K562 (cell line): ENCODE data around the gene TTC27. TPM values are rescaled to one million over a fixed set of nuclear protein-coding genes. Genes with fewer than 3 reads are reported as not detected.

Experiments used
- ATAC-seq: fragments of 200-7000 bp; cut with Tn5 transposase; 3 replicates; pipeline ENCODE4 v1.9.1; 2020; ENCODE audit warnings: moderate library complexity
- BruUV-seq: library from RNA; stranded (reverse); fragments of 400-500 nt; replicated peaks from 2 replicates; lab custom pipeline; 2021; lab: Mats Ljungman, UMichigan
- CTCF ChIA-PET: fragments of 300-600 bp; formaldehyde crosslinking; extraction: SDS; loops from one replicate; lab custom pipeline; 2021; ENCODE audit warnings: low intra/inter-chr PET ratio; lab: Yijun Ruan, JAX
- POLR2A ChIA-PET: fragments of 300-600, 350-650 bp; sonication (Branson Sonifier 250); formaldehyde crosslinking; extraction: SDS; loops from one replicate; lab custom pipeline; 2021; ENCODE audit warnings: antibody characterized with exemption, inconsistent platforms; lab: Yijun Ruan, JAX
- DNase-seq, 4 experiments: peaks; one replicate each; pipeline versions ENCODE4 v3.0.0 to v3.0.0-alpha.2; 2011 to 2018; ENCODE audit warnings: low spot score in 3 of 4, mixed read lengths in 3 of 4; ENCODE audit errors: extremely low read depth in 1 of 4
- FAIRE-seq: peaks from 2 replicates; lab custom pipeline; 2011; peaks lifted over from hg19 to GRCh38; lab: Jason Lieb, UNC
- H2AFZ ChIP-seq: 2 replicates; pipeline ENCODE4 v1.6.0; 2011; ENCODE audit warnings: low read depth, low read length, control low read depth, inconsistent platforms
- H3K27ac ChIP-seq: fragments of 200-600 bp; 3 replicates; pipeline ENCODE4 v1.8.0; 2011; ENCODE audit warnings: low read depth, mild to moderate bottlenecking, control low read depth, inconsistent platforms, low read length, moderate library complexity, mixed read lengths; ENCODE audit errors: extremely low read depth
- H3K27me3 ChIP-seq, 2 experiments: fragments of 300-600 bp in 1 of 2; 2 replicates in 1 of 2; 3 replicates in 1 of 2; pipeline versions ENCODE4 v1.6.0 to v1.8.0; 2011; ENCODE audit warnings: inconsistent platforms in 2 of 2, low read length in 2 of 2, mild to moderate bottlenecking in 1 of 2, mixed read lengths in 1 of 2, moderate library complexity in 1 of 2; ENCODE audit not compliant: control insufficient read depth in 2 of 2, insufficient read depth in 2 of 2
- H3K36me3 ChIP-seq: fragments of 300-600 bp; 3 replicates; pipeline ENCODE4 v1.8.0; 2011; ENCODE audit warnings: mild to moderate bottlenecking, low read length, inconsistent platforms; ENCODE audit not compliant: control insufficient read depth, insufficient read depth
- H3K4me1 ChIP-seq, 2 experiments: fragments of 200-600 bp in 1 of 2; replicated peaks in 1 of 2; 2 replicates in 1 of 2; 3 replicates in 1 of 2; pipeline versions ENCODE4 v1.5.1 to v1.8.0; 2011; ENCODE audit warnings: inconsistent platforms in 2 of 2, low read length in 2 of 2, mild to moderate bottlenecking in 1 of 2, mixed read lengths in 1 of 2, moderate library complexity in 1 of 2; ENCODE audit not compliant: control insufficient read depth in 2 of 2, insufficient read depth in 2 of 2
- H3K4me2 ChIP-seq: 2 replicates; pipeline ENCODE4 v1.6.1; 2011; ENCODE audit warnings: low read length, control low read depth, inconsistent platforms, mixed read lengths; ENCODE audit not compliant: insufficient read depth
- H3K4me3 ChIP-seq: fragments of 200-600 bp; sonication (generic), shearing (Covaris generic); 2 replicates; pipeline ENCODE4 v1.5.1; 2016; ENCODE audit warnings: control low read depth, inconsistent platforms
- H3K79me2 ChIP-seq: fragments of 200-600 bp; 3 replicates; pipeline ENCODE4 v1.8.0; 2011; ENCODE audit warnings: low read length, inconsistent platforms; ENCODE audit not compliant: control insufficient read depth, insufficient read depth
- H3K9ac ChIP-seq, 2 experiments: 2 replicates each; pipeline versions ENCODE4 v1.6.0 to v1.6.1; 2011; ENCODE audit warnings: low read depth in 2 of 2, low read length in 2 of 2, control low read depth in 1 of 2, inconsistent platforms in 1 of 2, mild to moderate bottlenecking in 1 of 2, mixed read lengths in 1 of 2; ENCODE audit not compliant: insufficient read depth in 1 of 2
- H3K9me1 ChIP-seq: one replicate; pipeline ENCODE4 v1.6.0; 2011; ENCODE audit warnings: inconsistent platforms, mild to moderate bottlenecking, low read length, moderate library complexity; ENCODE audit not compliant: control insufficient read depth, insufficient read depth
- H3K9me3 ChIP-seq: replicated peaks from 2 replicates; pipeline ENCODE4 v1.5.1; 2011; ENCODE audit warnings: low read depth, low read length, inconsistent platforms; ENCODE audit not compliant: control insufficient read depth, insufficient read depth
- H4K20me1 ChIP-seq: replicated peaks from 2 replicates; pipeline ENCODE4 v1.6.1; 2011; ENCODE audit warnings: low read length, inconsistent platforms, mixed read lengths; ENCODE audit not compliant: control insufficient read depth, insufficient read depth
- BACH1 ChIP-seq: fragments of 200-800 bp; sonication (Bioruptor generic); IDR thresholded peaks from 2 replicates; pipeline ENCODE4 v1.6.1; 2016; ENCODE audit warnings: missing genetic modification characterization, missing compliant biosample characterization
- CHCHD3 ChIP-seq: fragments of 250-450 bp; sonication (Bioruptor Pico); IDR thresholded peaks from 2 replicates; pipeline ENCODE4 v2.1.2; 2022; ENCODE audit warnings: mild to moderate bottlenecking
- CREM ChIP-seq: IDR thresholded peaks from 2 replicates; pipeline ENCODE4 v1.6.1; 2014; ENCODE audit warnings: antibody characterized with exemption, low read depth
- DDX20 ChIP-seq: fragments of 450-650 bp; IDR thresholded peaks from 2 replicates; pipeline ENCODE4 v1.6.1; 2016; ENCODE audit warnings: missing genetic modification characterization, low read depth, mild to moderate bottlenecking, missing compliant biosample characterization, moderate library complexity
- FOXA3 ChIP-seq, 2 experiments: fragments of 450-650 bp in 1 of 2; sonication (generic) in 1 of 2; formaldehyde crosslinking; IDR thresholded peaks in 1 of 2; conservative IDR thresholded peaks in 1 of 2; 2 replicates each; pipeline versions ENCODE4 v1.4.0 to v1.8.0; 2020 to 2022; ENCODE audit warnings: mild to moderate bottlenecking in 2 of 2, missing genetic modification reagents in 1 of 2
- FOXP1 ChIP-seq: sonication (generic); formaldehyde crosslinking; IDR thresholded peaks from 2 replicates; pipeline ENCODE4 v1.8.0; 2022; ENCODE audit warnings: mild to moderate bottlenecking, missing genetic modification reagents
- GTF2E2 ChIP-seq: fragments of 200-800 bp; sonication (Bioruptor generic); IDR thresholded peaks from 2 replicates; pipeline ENCODE4 v1.6.1; 2016; ENCODE audit warnings: missing genetic modification characterization, missing compliant biosample characterization
- HMG20B ChIP-seq: fragments of 250-450 bp; sonication (Bioruptor Pico); IDR thresholded peaks from 2 replicates; pipeline ENCODE4 v1.5.0; 2021; ENCODE audit warnings: mild to moderate bottlenecking
- LEF1 ChIP-seq: fragments of 450-650 bp; IDR thresholded peaks from 2 replicates; pipeline ENCODE4 v1.6.1; 2016; ENCODE audit warnings: mild to moderate bottlenecking
- MAZ ChIP-seq, 2 experiments: fragments of 450-650 bp in 1 of 2; sonication (generic) in 1 of 2; formaldehyde crosslinking; IDR thresholded peaks in 1 of 2; conservative IDR thresholded peaks in 1 of 2; 2 replicates each; pipeline versions ENCODE4 v1.4.0 to v1.5.0; 2020; ENCODE audit warnings: mild to moderate bottlenecking in 1 of 2, missing genetic modification reagents in 1 of 2
- RNF2 ChIP-seq: sonication (generic); IDR thresholded peaks from 2 replicates; pipeline ENCODE4 v1.6.1; 2016
- SMC3 ChIP-seq: conservative IDR thresholded peaks from 2 replicates; pipeline ENCODE4 v1.6.1; 2011; ENCODE audit warnings: low read depth, low read length, improper control_type of control experiment; ENCODE audit not compliant: insufficient read depth
- STAT5A ChIP-seq: IDR thresholded peaks from 2 replicates; pipeline ENCODE4 v1.6.1; 2012; ENCODE audit warnings: low read length, inconsistent platforms, borderline replicate concordance
- ZC3H11A ChIP-seq: IDR thresholded peaks from 2 replicates; pipeline ENCODE4 v1.6.1; 2012; ENCODE audit warnings: low read depth, low read length, improper control_type of control experiment
- ZNF347 ChIP-seq: fragments of 450-650 bp; formaldehyde crosslinking; IDR thresholded peaks from 2 replicates; pipeline ENCODE4 v1.4.0; 2020; ENCODE audit warnings: low read depth, mild to moderate bottlenecking, moderate library complexity
- ZNF444 ChIP-seq: fragments of 250-450 bp; sonication (Bioruptor Pico); IDR thresholded peaks from 2 replicates; pipeline ENCODE4 v1.4.0; 2020; ENCODE audit warnings: mild to moderate bottlenecking, moderate library complexity
- ZNF57 ChIP-seq: fragments of 450-650 bp; formaldehyde crosslinking; IDR thresholded peaks from 2 replicates; pipeline ENCODE4 v1.4.0; 2020; ENCODE audit warnings: mild to moderate bottlenecking, moderate library complexity
- ZNF589 ChIP-seq: fragments of 200-800 bp; sonication (Bioruptor generic); IDR thresholded peaks from 2 replicates; pipeline ENCODE4 v1.6.1; 2016; ENCODE audit warnings: low read depth, missing genetic modification characterization, missing compliant biosample characterization
- WGBS: fragments of 100-300 bp; shearing (Covaris generic); methylation state at CpG from one replicate; pipeline ENCODE4 v1.1.6; 2016; ENCODE audit warnings: low coverage, mixed read lengths; ENCODE audit not compliant: insufficient coverage; ENCODE audit errors: missing lambda C conversion rate; 5-methylcytosine and 5-hydroxymethylcytosine counted together
- in situ Hi-C: fragments of 300-500 bp; cut with MboI; formaldehyde crosslinking; loops from 4 replicates; pipeline ENCODE4 v1.15.0; 2018; ENCODE audit warnings: inconsistent platforms, mixed read lengths
- intact Hi-C: fragments of 100-400 bp; cut with micrococcal nuclease; formaldehyde crosslinking; loops from 2 replicates; pipeline ENCODE4 v1.14.2; 2022
- polyA plus RNA-seq, 8 experiments: library from polyadenylated mRNA; depleted of rRNA in 4 of 8; stranded (reverse) in 5 of 8; unstranded in 3 of 8; fragments of >200 nt; fragmentation: Nextera tagmentation in 2 of 8; fragmentation: Illumina TruSeq in 1 of 8; extraction: Ambion mirVana in 2 of 8; extraction: Trizol in 1 of 8; gene quantifications; 2 replicates each; pipeline versions ENCODE4 v1.2.1 to v1.2.3, GENCODE V29; 2011 to 2014; ENCODE audit warnings: inconsistent platforms in 1 of 8, missing spikeins in 1 of 8
- total RNA-seq, 7 experiments: library from RNA; depleted of rRNA in 6 of 7; stranded (reverse); fragments of >200 nt in 6 of 7; fragmentation: Illumina TruSeq in 2 of 7; extraction: Trizol in 2 of 7; gene quantifications; 2 replicates each; pipeline versions ENCODE4 v1.2.1 to v1.2.3, GENCODE V29; 2011 to 2021; ENCODE audit warnings: low replicate concordance in 1 of 7
- TF ChIP-seq, protein P1 (sequence below): fragments of 250-450 bp; sonication (Bioruptor Pico); IDR thresholded peaks from 2 replicates; pipeline ENCODE4 v1.8.0; 2021; ENCODE audit warnings: moderate library complexity, mild to moderate bottlenecking, inconsistent platforms
- TF ChIP-seq, protein P2 (sequence below): sonication (generic); formaldehyde crosslinking; IDR thresholded peaks from 2 replicates; pipeline ENCODE4 v1.8.1; 2022; ENCODE audit warnings: missing genetic modification reagents

The TTC27 gene
- total and polyA plus RNA-seq, 9 of the 15 experiments (the other 6 are each of a cell fraction or from before 2014, with no cell fraction given) = 44.3 to 93.4 (median 57.3) TPM

- peak overlapping the region; percentile 88 for H3K27ac ChIP-seq
- H4K20me1 ChIP-seq = no peaks in the 10 kb centered on the region
- H2AFZ ChIP-seq = peak overlapping the region; percentile 81
- no peaks in the 10 kb centered on the region for H3K27me3 ChIP-seq
- CTCF ChIA-PET = no interaction called here
- H3K79me2 ChIP-seq = no peaks in the 10 kb centered on the region
- POLR2A ChIA-PET = interaction anchor here (0.5 to 1.6 kb wide), 4 partner anchors 9 to 763 kb away, joined by 3 read pairs; partner anchors contain the start of gene TTC27
- H3K4me1 ChIP-seq = peaks cover 0 to 15% of the 10 kb centered on the region in 2 experiments; a peak in 4 of 5 replicates
- DNase-seq (peak in 3 of 4 experiments; percentile 14 to 82 (median 76)), ATAC-seq (peak; percentile 94), FAIRE-seq (peak; percentile 68)
- in situ Hi-C loops = no loop called here
- H3K4me3 ChIP-seq = no peak overlapping the region
- BruUV-seq = no TSS peak
- intact Hi-C loops = no loop called here
- WGBS = 0% methylated on average over 3 of the region's 3 CpGs
- H3K36me3 ChIP-seq = peaks cover 37% of the 10 kb centered on the region
- H3K9me1 ChIP-seq = no peaks in the 10 kb centered on the region
- peak overlapping the region in 1 of 2 experiments; percentile 42; a peak in 2 of 4 replicates for H3K9ac ChIP-seq
- peak overlapping the region; percentile 22; the same call in 1 of the 2 replicates for H3K4me2 ChIP-seq
- H3K9me3 ChIP-seq = no peaks in the 10 kb centered on the region
- TF ChIP-seq SMC3 (no peak), LEF1 (peak; percentile 54), RNF2 (peak; percentile 62), ZC3H11A (no peak), BACH1 (tag) (peak; percentile 24; the same call in 1 of the 2 replicates), ZNF589 (CRISPR knock-in tag) (peak; percentile 78), MAZ (CRISPR knock-in tag; conservative IDR thresholded peaks at IDR 0.05 in 1 of 2, IDR thresholded peaks at IDR 0.05 in 1 of 2) (no peak), FOXP1 (CRISPR knock-in tag) (no peak), CREM (peak; percentile 43; the same call in 1 of the 2 replicates), FOXA3 (CRISPR knock-in tag; conservative IDR thresholded peaks at IDR 0.05 in 1 of 2, IDR thresholded peaks at IDR 0.05 in 1 of 2) (no peak; a peak in 1 of 4 replicates), ZNF444 (CRISPR knock-in tag) (no peak), GTF2E2 (tag) (no peak), ZNF57 (CRISPR knock-in tag) (no peak; the same call in 1 of the 2 replicates), STAT5A (peak; percentile 23; the same call in 1 of the 2 replicates), HMG20B (no peak), CHCHD3 (CRISPR knock-in tag) (0 out of 2 replicates have a peak, but pooled peaks have one; percentile 18), ZNF347 (CRISPR knock-in tag) (no peak), DDX20 (tag) (no peak)
- TF ChIP-seq, protein P1, sequence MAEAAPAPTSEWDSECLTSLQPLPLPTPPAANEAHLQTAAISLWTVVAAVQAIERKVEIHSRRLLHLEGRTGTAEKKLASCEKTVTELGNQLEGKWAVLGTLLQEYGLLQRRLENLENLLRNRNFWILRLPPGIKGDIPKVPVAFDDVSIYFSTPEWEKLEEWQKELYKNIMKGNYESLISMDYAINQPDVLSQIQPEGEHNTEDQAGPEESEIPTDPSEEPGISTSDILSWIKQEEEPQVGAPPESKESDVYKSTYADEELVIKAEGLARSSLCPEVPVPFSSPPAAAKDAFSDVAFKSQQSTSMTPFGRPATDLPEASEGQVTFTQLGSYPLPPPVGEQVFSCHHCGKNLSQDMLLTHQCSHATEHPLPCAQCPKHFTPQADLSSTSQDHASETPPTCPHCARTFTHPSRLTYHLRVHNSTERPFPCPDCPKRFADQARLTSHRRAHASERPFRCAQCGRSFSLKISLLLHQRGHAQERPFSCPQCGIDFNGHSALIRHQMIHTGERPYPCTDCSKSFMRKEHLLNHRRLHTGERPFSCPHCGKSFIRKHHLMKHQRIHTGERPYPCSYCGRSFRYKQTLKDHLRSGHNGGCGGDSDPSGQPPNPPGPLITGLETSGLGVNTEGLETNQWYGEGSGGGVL (CRISPR knock-in tag) = no peak
- TF ChIP-seq, protein P2, sequence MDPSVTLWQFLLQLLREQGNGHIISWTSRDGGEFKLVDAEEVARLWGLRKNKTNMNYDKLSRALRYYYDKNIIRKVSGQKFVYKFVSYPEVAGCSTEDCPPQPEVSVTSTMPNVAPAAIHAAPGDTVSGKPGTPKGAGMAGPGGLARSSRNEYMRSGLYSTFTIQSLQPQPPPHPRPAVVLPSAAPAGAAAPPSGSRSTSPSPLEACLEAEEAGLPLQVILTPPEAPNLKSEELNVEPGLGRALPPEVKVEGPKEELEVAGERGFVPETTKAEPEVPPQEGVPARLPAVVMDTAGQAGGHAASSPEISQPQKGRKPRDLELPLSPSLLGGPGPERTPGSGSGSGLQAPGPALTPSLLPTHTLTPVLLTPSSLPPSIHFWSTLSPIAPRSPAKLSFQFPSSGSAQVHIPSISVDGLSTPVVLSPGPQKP = no peak
Observed at GRCh38 chr2:32591669-32592463, 36.0 kb upstream of the TTC27 start.
